GM21786 (cell line): Measurements from ENCODE around the gene VPS9D1.
A peak's percentile ranks its signal among the peaks of the same experiment; 100 is the strongest.
"Not testable (repeated sequence)": the region's sequence is repeated elsewhere in the genome, so short reads cannot be mapped to it uniquely, and the experiment has no call there.

Experiments used
- ATAC-seq: cut with Tn5 transposase; IDR thresholded peaks from one replicate; pipeline ENCODE4 v1.9.1; 2021; ENCODE audit not compliant: unreplicated experiment

Gene VPS9D1

DNA sequence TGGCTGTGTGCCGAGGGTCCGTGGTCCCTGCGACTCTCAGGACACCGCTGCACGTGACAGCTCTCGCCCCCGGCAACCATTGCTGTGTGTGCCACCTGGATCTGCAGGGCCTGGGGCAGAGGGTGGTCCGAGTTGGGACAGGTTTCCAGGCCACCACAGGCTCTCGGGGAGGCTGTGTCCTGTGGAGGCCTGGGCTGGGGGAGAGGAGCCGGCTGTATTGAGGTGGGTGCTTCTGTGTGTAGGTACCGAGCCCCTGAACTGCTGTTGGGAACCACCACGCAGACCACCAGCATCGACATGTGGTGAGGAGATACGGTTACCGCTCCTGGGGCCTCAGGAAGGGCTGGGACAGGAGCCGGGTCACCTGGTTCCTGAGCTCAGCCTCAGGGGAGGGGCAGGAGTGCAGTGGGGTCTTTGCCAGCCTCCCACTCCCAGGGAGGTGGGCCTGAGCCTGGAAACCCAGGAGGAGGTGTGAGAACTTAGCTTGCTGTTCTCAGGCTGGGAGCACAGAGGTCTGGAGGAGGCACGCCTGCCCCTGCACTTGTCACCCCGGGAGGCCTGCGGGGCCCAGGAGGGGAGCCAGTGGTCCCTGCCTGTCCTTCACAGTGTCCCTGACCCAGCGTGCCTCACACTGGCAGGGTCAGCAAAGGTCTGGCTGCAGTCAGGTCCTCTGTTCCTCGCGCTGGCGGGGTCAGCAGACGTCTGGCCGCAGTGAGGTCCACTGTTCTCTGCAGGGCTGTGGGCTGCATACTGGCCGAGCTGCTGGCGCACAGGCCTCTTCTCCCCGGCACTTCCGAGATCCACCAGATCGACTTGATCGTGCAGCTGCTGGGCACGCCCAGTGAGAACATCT, 26.5 kb downstream of the VPS9D1 start:
- ATAC-seq = no peak

DNA sequence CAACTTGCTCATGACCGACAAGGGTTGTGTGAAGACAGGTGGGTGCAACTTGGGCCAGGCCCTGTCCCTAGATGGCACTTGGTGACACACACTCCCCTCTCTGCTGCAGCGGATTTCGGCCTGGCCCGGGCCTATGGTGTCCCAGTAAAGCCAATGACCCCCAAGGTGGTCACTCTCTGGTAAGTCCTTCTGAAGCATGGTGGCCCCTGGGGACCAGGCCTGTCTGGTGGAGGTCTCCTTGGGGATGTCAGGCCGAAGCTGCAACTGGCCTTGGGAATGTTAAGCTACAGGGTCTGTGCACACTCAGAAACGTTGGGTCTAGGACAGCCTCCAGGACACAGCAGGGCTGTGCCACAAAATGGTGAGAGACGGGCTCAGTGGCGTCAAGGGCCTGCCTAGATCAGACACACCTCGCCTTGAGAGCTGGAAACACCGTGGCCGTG, 27.4 kb downstream of the VPS9D1 start:
- no peak for ATAC-seq

GRCh38 chr16:89691986-89692569, 28.6 kb downstream of the VPS9D1 start:
- ATAC-seq = no peak

- no peak for ATAC-seq
These were observed 29.3 kb downstream of the VPS9D1 start for GRCh38 chr16:89691231-89691985.

- ATAC-seq = no peak
These were observed 30.3 kb downstream of the VPS9D1 start for GRCh38 chr16:89690392-89690901.

DNA sequence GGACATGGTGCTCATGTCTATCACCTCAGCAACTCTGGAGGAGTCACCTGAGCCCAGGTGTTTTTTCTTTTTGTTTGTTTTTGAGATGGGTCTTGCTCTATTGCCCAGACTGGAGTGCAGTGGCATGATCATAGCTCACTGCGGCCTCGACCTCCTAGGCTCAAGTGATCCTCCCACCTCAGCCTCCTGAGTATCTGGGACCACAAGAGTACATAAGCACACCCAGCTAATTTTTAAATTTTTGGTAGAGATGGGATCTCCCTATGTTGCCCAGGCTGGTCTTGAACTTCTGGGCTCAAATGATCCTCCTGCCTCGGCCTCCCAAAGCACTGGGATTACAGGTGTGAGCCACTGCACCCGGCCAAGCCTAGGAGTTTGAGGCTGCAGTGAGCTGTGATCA, 31.1 kb downstream of the VPS9D1 start:
- ATAC-seq = not testable (repeated sequence)

GRCh38 chr16:89689142-89689541, 31.6 kb downstream of the VPS9D1 start:
- ATAC-seq = no peak

GRCh38 chr16:89688395-89688794, 32.3 kb downstream of the VPS9D1 start:
- no peak for ATAC-seq

GRCh38 chr16:89687092-89687940, 33.4 kb downstream of the VPS9D1 start:
- peak; percentile 40 for ATAC-seq

- peak; percentile 78 for ATAC-seq
These were observed 34.1 kb downstream of the VPS9D1 start, which contains the start of gene CDK10 for GRCh38 chr16:89686520-89687091. TSS of gene CDK10 (plus strand) at chr16:89686689. CDS start at chr16:89686711, 22 bp downstream.

- ATAC-seq = no peak
These were observed 34.8 kb downstream of the VPS9D1 start for GRCh38 chr16:89685916-89686315.

DNA sequence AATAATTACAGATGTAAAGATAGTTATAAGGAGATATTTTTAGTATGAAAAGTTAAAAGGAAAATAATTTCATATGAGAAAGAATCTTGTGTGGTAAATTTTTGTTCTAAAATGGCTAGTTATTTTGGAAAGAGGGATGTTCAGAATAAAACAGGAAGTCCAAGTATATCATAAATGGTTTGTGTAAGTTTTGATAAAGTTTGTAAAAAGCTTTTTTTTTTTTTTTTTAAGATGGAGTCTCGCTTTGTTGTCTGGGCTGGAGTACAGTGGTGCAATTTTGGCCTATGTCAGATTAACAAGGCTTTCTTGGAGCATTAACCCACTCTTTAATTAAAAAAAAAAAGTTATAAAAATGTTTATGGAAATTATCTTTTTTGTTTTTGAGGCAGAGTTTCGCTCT, 42.4 kb downstream of the VPS9D1 start:
- no peak for ATAC-seq

DNA sequence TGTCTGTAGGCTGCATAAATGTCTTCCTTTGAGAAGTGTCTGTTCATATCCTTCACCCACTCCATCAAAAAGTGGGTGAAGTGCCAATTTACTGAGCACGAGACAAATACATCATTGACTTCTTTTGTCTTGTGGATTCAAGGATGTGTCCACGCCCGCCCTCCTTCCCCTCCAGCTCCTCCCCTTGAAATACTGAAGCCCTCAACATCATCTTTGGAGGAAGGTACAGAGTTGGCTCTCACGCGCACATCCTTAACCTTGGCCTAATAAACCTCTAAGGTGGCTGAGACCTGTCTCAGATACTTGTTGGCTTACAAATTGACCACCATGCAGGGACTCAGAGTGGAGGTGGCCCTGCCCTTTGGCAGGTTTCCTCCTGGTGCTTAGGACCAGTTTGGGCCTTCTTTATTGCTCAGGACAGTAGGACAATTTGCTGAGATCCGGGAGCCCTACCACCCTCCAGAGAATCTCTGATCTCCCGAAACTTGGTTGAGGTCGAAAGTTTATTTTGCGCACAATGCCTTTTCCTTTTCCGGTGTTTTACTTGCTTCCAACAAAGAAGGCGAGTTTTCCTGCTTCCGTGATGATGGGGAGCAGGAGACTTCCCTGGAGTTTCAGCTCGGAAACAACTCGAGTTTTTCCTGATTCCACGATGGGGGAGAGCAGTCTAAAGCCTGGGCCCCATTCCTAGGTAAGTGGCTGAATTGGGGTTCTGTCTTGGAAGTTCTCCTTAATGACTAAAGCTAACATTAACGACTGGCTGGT, 48.3 kb downstream of the VPS9D1 start:
- ATAC-seq = no peak

DNA sequence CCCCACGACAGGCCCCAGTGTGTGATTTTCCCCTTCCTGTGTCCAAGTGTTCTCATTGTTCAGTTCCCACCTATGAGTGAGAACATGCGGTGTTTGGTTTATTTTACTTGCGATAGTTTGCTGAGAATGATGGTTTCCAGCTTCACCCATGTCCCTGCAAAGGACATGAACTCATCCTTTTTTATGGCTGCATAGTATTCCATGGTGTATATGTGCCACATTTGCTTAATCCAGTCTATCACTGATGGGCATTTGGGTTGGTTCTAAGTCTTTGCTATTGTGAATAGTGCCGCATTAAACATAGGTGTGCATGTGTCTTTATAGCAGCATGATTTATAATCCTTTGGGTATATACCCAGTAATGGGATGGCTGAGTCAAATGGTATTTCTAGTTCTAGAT, 49.1 kb downstream of the VPS9D1 start:
- ATAC-seq = not testable (repeated sequence)

- ATAC-seq = no peak
These were observed 49.9 kb downstream of the VPS9D1 start for GRCh38 chr16:89670496-89671431.

GRCh38 chr16:89669755-89670154, 50.9 kb downstream of the VPS9D1 start:
- no peak for ATAC-seq

DNA sequence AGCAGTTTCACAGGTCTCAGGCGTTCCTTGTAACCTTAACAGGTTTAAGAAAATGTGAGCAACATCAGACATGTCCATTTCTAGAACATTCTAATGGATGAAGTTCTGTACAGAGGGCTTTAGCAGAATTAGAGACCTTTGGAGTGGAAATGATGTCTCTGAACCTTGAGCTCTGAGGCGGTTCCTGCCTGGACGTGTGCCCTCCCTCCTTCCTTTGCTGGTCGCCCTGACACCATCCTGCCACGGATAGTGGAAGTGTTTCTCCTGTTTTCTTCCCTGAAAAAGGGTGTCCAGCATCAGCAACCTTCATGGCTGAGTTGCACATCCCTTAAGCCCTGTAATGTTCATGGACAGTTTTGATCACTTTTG, 51.9 kb downstream of the VPS9D1 start:
- ATAC-seq = no peak

- ATAC-seq = no peak
These were observed 53.1 kb downstream of the VPS9D1 start for GRCh38 chr16:89667633-89668032.
